Measurements from ENCODE around the gene KAT5.
"Not testable (repeated sequence)": the region's sequence is repeated elsewhere in the genome, so short reads cannot be mapped to it uniquely, and the experiment has no call there.

KAT5 gene

DNA sequence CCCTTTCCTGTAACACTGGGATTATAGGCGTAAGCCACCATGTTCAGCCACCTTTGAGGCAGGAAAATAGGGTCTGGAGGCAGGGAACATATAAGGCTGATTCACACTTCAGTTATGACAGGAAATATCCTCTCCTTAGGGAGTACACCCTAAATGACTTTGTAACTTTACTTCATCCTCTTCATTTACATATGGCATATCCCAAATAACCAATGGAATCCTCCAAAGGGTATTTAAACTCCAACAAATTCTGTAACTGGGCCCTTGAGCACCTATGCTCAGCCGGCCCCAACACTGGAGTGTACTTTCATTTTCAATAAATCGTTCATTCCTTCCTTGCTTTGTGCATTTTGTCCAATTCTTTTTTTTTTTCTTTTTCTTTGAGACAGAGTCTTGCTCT is 1.6 kb upstream of the KAT5 start:
- DNase-seq, result no peak

DNA sequence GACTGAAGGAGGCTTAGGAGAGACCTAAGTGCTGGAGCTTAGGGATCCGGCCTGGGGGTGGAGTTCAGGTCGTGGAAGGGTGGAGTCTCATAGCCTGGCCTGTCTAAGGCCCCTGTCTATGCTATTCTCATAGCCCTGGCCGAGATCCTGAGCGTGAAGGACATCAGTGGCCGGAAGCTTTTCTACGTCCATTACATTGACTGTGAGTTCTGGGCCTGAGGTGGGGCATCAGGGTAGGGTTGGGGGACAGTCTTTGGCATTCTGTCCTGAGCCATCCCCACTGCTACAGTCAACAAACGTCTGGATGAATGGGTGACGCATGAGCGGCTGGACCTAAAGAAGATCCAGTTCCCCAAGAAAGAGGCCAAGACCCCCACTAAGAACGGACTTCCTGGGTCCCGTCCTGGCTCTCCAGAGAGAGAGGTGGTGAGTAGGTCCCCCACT is 603 bp downstream of the KAT5 start:
- no peak for DNase-seq

DNA sequence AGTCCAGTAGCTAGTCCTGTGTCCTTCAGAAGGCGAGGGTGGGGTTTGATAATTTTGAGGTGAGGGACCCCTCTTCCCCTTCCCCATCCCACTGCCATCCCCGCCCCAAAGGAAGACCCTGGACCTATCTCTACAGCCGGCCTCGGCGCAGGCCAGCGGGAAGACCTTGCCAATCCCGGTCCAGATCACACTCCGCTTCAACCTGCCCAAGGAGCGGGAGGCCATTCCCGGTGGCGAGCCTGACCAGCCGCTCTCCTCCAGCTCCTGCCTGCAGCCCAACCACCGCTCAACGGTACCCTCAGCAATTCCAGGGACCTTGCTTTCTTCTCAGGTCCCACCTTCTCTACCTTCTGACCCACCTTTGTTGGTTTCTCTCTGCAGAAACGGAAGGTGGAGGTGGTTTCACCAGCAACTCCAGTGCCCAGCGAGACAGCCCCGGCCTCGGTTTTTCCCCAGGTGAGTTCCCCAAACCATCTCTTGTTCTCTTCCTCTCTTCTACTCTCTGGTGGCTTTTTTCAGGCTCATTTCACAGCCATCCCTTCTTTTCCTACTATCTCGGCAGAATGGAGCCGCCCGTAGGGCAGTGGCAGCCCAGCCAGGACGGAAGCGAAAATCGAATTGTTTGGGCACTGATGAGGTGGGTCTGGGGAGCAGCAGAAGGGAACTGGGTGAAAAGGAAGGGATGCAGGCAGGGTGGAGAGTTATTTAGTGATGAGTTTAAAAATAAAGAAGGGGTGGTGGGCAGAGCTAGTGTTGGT is 1.3 kb downstream of the KAT5 start:
- no peak for DNase-seq

DNA sequence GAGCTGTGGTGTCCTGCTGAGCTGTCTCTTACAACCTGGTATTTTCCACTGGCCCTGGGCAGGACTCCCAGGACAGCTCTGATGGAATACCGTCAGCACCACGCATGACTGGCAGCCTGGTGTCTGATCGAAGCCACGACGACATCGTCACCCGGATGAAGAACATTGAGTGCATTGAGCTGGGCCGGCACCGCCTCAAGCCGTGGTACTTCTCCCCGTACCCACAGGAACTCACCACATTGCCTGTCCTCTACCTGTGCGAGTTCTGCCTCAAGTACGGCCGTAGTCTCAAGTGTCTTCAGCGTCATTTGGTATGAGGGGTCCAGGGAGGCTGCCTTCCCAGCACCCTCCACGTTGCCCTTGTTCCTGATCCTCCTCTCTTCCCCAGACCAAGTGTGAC is 2.4 kb downstream of the KAT5 start:
- no peak for DNase-seq

DNA sequence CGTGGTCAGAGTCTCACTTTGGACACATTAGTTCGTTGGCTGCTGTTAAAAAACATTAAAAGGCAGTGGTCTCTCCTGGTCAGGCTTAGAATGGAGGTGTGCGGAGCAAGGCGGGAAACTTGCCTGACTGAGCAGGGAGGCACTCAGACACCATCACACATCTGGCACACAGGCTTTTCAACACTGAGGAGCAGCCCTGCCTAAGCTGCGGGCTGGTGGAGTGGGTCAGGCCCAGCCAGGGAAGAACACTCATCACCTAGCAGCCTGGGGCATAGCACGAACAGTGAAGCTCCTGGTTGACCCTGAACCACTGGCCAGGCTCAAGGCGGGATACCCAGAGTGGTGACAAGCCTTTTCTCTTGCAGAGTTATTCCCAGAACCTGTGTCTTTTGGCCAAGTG is 4.2 kb downstream of the KAT5 start:
- no peak for DNase-seq

DNA sequence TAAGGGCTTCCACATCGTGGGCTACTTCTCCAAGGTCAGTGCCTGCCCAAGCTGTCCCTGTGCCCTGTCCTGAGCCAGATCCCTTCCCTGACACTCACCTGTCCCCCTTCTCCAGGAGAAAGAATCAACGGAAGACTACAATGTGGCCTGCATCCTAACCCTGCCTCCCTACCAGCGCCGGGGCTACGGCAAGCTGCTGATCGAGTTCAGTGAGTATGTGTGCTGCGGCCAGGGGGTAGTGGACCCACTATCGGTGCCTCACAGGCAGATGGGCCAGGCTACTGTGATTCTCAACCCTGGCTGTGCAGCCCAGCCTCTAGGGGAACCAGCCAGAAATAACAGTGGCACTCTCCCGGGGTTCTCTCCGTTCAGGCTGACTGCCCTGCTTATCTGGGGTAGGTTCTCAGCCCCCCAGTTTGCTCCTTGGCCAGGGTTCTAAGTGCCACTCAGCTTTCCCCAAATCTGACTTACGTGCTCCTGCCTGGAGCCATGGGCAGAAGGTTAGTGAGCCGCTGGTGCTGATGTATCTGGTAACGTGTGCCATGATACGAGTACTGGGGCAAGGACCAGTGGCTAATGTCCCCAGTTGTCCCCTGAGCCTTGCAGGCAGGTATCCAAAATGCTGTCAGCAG is 4.8 kb downstream of the KAT5 start:
- DNase-seq, result no peak

DNA sequence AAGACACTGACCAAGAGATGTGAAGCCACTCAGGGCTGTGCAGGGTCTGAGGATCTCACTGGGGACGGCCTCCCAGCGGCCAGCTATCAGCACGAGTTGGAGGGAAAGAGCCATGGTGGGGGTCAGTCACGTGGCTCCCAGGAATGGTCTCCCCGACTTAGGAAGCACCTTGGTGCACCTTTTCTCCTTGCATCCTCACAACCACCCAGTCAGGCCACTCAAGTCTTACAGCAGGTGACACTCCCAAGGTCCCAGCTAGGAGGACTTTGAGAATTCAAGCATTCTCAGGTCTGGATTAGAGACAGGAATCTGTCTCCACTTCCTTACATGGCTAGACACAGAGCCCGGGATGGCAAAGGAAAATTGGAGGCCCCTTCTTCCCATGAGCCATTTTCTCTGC is 5.9 kb downstream of the KAT5 start:
- no peak for DNase-seq

DNA sequence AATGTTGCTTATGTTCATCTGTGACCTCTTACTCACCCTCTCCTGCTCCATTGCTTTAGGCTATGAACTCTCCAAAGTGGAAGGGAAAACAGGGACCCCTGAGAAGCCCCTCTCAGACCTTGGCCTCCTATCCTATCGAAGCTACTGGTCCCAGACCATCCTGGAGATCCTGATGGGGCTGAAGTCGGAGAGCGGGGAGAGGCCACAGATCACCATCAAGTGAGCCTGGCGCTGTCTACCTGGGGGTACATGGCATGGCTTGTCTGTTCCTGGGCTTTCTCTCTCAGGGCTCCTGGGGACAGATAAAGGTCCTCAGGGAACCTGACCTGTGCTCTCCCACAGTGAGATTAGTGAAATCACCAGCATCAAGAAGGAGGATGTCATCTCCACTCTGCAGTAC is 6.5 kb downstream of the KAT5 start:
- no peak for DNase-seq

DNA sequence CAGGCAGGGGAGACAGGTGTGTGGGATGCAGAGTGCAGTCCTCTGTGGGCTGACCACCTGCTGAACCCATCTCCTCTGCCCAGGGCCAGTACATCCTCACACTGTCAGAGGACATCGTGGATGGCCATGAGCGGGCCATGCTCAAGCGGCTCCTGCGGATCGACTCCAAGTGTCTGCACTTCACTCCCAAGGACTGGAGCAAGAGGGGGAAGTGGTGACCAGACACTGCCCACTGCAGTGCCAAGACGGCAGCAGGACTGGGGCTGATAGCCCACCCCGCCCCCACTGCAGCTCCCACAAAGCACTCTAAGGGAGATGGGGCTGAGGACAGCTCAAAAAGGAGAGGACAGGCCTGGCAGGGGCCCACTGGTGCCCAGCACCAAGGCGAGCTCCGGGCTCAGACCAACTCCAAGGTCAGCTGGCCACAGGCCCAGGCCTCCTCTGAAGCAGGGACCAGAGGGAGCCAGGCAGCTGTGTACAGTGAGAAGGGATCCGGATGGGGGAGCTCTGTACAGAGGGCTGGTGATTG is 7.0 kb downstream of the KAT5 start:
- DNase-seq, result no peak

DNA sequence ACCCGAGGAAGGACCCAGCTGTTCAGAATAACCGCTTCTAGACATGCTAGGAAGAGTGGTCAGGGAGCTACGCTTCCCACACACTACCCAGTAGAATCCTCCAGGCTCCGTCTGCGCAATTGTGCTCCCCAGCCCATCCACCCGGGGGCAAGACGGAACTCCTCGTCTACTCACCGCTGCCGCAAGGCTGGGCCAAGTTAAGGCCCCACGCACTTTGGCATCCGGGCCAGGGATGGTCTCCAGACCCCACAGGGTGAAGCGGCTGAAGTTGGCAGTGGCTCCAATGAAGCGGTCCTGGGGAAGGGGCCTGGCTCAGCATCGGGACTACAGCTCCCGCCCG is 7.8 kb downstream of the KAT5 start:
- no peak for DNase-seq

DNA sequence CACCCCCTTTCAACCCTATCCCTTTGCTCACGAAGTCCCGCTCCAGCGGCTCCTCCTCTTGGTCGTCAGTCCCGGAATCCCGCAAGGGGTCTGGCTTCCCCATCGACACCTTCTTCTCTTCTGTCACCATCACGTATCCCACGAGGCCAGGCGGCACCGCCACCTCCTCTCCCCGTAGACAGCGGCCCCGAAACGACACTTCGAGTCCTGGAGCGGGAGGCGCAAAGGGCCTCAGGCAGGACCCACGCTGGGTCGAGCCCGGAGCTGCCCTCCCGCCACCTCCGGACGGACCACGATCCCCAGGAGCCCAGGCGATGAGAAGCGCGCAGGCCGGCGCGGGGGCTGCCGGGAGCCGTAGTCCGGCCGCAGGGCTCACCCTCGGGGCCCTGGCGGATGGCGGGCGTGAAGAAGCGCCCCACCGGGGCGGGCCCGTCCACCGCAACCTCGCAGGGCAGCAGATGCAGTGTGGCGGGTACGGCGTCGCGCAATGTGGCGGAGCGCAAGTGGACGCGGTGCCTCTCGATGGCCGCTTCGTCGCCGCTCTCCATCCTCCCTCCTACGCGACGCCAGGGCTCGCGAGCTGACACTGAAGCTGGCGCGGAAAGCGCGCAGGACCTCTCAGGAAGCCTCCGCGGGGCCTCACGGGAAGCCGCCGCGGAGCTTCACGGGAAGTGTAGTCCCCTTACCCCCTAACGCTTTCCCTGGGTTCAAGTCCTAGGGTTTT is 8.3 kb downstream of the KAT5 start, which contains the start of gene RNASEH2C:
RNASEH2C (minus strand) TSS at position 588 of the 724 bp plus-strand sequence; CDS start at position 548, 40 bp downstream.
- DNase-seq, result peak; percentile 75

DNA sequence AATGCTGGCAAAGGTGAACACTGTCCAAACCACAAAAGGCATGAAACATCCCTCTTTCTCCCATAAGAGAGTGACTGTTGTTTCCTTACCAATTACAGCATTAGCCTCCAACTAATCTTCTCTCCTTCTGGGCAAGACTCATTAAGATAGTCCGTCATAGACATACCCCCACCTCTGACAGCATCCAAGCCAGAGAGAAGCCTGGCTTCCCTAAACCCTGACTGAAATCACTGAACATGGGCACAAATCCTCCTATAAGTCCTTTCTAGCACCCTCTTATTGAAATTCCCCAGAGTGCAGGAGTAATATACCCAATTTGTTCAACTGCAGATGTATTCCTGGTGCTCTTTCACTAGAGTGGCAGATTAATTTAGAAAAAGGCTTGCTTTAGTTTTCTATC is 10.2 kb downstream of the KAT5 start:
- no peak for DNase-seq

DNA sequence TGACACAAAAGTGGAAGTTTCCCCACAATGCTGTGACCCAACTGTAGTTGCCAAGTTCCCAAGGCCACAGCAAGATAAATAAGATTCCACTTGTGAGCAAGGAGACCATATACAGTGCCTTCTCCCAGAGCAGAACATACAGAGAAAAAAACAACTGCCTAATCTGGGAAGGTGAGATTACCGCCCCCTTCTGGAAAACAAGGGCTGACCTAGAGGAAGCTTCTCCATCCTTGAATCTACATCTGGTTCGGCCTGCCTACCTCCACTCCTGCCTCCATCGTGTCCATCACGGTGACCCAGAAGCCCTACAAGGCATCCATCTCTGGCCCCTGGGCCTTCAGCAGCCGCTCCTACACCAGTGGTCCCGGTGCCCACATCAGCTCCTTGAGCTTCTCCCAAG is 14.6 kb downstream of the KAT5 start:
- no peak for DNase-seq

DNA sequence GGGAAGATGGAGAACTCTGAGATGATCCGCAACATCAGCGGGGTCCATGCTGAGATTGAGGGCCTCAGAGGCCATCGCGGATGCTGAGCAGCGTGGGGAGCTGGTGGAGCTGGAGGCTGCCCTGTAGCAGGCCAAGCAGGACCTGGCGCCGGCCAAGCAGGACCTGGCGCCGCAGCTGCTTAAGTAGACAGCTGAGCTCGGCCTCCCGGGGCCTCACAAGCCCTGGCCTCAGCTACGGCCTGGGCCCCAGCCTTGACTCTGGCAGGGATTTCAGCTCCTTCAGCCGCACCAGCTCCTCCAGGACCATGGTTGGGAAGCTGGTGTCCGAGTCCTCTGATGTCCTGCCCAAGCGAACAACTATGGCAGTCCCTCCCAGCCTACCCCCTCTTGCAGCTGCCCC is 15.8 kb downstream of the KAT5 start:
- no peak for DNase-seq

DNA sequence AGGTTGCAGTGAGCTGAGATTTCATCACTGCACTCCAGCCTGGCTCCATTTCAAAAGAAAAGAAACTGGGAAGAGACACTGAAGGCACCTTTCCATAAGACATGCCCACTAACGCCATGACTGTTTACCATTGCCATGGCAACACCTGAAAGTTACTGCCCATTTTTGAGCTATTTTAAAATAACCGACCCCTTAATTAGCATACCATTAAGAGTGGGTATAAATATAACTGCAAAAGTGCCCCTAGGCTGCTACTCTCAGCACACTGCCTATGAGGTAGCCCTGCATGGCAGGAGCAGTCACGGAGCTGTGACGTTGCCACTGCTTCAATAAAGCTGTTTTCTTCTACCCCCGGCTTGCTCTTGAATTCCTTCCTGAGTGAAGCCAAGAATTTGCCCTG is 18.4 kb downstream of the KAT5 start:
- DNase-seq, result no peak

DNA sequence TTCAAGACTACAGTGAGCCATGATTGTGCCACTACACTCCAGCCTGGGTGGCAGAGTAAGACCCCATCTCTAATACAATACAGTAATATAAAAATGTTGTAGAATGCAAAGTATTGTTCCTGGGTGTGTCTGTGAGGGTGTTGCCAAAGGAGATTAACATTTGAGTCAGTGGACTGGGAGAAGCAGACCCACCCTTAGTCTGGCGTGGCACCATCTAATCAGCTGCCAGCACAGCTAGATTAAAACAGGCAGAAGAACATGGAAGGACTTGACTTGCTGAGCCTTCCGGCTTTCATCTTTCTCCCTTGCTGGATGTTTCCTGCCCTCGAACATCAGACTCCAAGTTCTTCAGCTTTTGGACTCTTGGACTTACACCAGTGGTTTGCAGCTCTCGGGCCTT is 23.1 kb downstream of the KAT5 start:
- DNase-seq, result not testable (repeated sequence)

DNA sequence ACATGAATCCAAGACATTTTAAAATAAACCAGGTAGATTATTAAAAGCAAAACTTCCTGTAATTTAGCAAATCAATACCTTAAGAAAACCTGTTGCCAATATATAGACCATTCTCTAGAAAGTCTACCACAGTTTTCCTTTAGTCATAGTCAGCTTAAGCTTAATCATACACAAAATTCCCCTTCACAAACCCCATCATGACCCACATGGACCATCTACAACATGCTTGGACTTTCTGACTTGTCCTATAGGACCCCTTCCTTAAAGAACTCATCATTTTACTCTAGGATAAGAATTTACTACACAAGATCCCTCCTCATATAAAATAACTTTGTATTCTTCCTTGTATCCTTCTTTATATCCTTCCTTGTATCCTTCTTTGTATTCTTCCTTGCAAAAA is 24.8 kb downstream of the KAT5 start:
- no peak for DNase-seq

DNA sequence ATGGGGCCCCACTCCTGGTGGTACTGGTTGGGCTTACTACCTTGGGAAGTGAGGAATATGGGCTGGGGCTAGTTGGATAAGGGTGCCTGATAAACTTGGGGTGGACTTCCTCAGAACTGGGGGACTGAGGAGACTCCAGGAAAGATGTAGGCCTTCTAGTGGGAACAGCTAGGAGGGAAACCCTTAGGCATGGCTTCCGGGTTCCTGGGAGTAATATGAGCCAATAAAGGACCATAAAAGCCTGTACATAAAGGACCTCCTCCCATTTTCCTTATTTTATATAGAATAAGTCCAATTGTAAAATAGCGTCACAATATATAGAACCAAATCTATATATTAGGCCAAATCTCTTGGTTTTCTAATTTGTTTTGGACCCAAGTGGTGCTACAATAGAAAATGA is 27.0 kb downstream of the KAT5 start:
- no peak for DNase-seq

DNA sequence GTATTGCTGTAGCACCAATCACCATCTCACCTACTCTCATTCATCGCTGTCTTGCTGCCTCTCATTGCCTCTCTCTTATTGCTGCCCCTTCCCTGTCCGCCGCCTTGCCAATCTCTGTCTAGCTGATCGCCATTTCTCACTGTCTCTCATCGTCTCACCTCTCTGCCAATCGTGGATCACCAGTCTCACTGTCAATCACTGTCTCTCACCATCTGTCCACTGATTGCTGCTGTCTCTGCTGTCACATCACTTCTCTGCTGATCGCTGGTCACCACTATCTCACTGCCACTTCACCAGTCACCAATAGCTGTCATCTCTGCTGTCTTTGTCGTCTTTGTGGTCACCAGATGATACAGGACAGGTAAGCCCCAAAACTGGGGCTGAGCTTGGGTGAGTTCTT is 29.1 kb downstream of the KAT5 start:
- no peak for DNase-seq

DNA sequence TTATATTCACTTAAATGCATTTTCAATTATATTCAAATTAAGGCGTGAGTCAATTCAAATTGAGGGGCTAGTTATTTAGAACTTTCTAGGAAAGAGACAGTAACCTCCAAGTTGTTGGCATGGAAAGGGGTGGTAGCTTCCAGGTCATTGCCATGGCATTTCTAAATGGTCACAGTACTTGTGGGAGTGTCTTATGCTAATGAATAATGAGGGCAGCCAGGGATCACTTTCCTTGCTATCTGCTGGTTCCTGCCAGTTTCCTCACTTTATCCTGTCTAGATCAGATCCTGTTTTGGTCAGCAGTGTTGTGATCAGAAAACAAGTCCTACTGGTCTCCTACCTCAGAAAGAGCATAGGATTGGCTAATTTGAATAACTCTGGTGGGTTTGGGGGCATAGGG is 30.3 kb downstream of the KAT5 start:
- DNase-seq, result no peak

DNA sequence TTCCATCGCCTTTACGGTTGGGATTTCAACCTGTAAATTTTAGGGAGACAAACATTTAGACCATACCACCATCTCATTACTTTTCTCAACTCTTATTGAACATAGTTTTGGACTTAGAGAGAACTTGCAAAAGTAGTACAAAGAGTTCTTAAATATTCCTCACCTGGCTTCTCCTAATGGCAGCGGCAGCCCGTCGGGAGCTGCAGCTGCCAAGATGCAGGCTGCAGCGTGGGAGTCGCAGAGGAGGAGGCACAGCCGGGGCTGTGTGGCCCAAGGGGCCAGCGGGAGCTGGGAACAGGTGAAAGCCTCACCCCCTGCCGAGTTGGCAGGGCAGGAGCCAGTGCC is 31.6 kb downstream of the KAT5 start:
- no peak for DNase-seq

DNA sequence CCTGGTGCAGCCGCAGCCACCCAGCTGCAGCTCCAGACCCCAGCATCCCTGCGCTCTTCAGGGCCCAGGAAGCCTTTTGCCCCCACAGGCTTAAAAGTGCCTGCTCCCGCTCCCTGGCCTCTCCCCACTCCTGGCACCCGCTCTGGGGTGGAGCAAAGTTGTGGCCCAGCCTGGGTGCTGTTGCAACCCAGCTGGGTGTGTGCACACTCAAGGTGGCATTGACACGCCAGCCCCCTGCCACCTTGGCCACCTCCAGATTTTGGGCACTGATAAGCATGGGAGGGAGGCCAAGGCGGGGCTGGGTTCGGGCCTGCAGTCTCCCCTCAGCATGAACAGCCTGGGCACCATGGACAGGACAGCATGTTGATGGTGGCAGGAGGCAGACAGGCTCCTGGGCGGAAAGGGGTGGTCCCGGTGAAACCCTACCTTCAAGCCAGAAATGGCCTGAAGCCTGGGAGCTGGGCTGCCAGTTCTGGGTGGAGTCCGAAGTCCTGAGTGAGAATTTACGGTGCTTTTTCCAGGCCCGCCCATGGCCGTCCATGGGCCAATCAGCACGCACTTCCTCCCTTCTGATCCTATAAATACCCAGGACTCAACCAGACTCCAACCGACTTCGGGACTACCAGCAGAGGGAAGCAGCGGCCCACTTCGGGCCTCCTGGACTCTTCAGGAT is 32.1 kb downstream of the KAT5 start:
- no peak for DNase-seq

DNA sequence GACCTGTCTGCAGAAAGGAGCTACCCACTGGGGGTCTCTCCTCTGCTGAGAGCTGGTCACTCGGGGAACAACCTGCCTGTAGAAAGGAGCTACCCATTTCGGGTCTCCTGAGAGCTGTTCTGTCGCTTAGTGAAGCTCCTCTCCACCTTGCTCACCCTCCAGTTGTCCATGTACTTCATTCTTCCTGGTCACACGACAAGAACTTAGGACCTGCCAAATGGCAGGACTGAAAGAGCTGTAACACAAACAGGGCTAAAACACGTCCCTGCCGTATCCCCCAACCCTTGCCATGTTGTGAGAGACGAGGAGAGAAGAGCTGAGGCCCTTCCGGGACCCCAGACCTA is 32.6 kb downstream of the KAT5 start:
- DNase-seq, result no peak

DNA sequence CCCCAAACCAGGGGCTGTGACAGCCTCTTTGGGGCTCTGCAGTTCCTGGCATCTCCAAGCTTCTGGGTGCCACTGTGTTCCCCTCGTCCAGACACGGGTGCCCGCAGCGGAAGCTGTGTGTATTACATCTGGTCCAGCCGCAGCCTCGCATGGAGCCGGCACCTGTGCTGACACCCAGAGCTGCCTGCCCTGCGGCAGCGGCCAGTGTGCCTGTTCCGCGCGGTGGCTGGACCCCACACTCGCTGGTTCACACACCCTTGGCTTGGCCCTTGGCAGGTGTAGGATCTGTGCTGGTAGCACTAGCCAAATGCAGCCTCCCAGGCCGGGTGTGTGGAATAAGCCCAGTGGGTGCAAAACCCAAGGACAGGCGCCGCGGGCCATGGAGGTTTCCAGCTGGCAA is 33.0 kb downstream of the KAT5 start:
- no peak for DNase-seq

Measured in CD4-positive, alpha-beta T cell treated with Interleukin-17A for 1 hour (primary cell).